GM21825 (cell line): Measurements from ENCODE around the gene MRPL18.
A peak's percentile ranks its signal among the peaks of the same experiment; 100 is the strongest.
"Not testable (repeated sequence)": the region's sequence is repeated elsewhere in the genome, so short reads cannot be mapped to it uniquely, and the experiment has no call there.

Experiments used
- ATAC-seq: cut with Tn5 transposase; IDR thresholded peaks from one replicate; pipeline ENCODE4 v1.9.1; 2021; ENCODE audit warnings: mild to moderate bottlenecking, moderate library complexity; ENCODE audit not compliant: unreplicated experiment

MRPL18 gene

GRCh38 chr6:159790149-159790955 is at the start of gene MRPL18:
MRPL18 (plus strand) TSS chr6:159790467; CDS start chr6:159790588, 121 bp downstream.
- ATAC-seq = peak; percentile 80

GRCh38 chr6:159742165-159742564 is 48.1 kb upstream of the MRPL18 start:
- ATAC-seq = no peak

DNA sequence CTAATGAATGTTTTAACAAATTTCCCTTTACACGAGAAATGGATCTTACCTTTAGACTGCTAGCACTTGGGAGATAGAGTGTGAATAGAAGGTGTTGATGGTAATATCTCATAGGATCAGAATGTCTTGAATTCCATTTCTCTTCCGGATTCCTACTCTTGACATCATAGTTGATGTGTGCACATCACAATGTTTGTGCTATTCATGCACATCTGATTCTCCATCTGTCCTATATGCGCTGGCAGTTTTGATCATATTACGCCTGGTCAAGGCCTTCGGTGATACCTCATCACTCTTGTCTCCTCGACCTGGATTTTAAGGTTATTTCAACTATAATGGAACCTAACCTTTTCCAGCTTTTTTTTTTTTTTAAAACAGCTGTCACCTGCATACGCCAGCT is 45.2 kb upstream of the MRPL18 start:
- ATAC-seq = no peak

DNA sequence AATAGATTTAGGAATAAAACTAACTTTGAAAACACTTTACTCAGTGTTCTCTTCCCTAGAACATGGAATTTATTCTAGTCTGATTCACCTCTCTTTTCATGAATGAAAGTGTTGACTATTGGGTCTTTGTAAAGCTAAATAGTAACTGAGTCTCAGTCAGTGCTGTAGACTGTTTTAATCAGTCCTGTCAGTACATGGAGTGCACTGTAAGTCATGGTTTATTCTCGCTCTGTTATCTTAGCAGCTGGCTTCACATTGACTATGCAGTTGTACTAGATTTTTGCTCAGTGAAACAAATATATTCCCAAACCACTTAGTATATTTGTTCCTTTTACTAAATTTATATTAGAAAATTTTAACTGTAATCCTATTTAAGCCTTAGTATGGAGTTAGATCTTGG is 43.5 kb upstream of the MRPL18 start:
- no peak for ATAC-seq

- not testable (repeated sequence) for ATAC-seq
Measured at GRCh38 chr6:159748127-159748526, 42.1 kb upstream of the MRPL18 start.

DNA sequence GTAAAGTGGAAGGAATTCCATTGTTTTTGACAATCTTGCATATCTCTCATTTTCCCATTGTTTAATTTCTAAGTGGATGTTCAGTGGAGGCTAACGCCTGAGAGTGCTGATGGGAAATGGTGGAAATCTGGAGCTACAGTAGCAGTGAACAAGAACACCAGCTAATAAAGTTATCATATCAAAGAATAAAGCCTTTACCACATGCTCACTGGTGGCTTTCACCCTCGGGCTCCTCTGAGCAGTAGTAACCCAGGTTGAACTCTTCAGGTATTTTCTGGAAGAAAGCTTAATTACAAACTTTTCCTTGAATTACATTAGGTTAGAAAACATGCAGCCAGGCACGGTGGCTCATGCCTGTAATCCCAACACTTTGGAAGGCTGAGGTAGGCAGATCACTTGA is 38.8 kb upstream of the MRPL18 start:
- no peak for ATAC-seq

GRCh38 chr6:159753081-159753872 is 37.0 kb upstream of the MRPL18 start:
- no peak for ATAC-seq

DNA sequence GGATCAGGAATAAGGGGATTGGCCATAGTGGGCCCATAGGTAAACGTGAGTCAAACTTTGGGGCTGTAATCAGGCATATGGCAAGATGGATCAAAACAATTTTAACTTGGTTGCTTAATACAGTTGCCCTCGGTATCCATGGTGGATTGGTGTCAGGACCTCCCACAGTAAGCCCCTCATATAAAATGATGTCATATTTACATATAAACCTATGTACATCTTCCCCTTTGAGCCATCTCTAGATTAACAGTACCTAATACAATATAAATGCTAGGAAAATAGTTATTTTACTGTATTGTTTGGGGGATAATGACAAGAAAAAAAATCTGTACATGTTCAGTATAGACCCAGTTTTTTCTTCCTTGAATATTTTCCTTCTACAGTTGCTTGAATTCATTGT is 35.9 kb upstream of the MRPL18 start:
- ATAC-seq = no peak

GRCh38 chr6:159754959-159755914 is 35.0 kb upstream of the MRPL18 start:
- no peak for ATAC-seq

DNA sequence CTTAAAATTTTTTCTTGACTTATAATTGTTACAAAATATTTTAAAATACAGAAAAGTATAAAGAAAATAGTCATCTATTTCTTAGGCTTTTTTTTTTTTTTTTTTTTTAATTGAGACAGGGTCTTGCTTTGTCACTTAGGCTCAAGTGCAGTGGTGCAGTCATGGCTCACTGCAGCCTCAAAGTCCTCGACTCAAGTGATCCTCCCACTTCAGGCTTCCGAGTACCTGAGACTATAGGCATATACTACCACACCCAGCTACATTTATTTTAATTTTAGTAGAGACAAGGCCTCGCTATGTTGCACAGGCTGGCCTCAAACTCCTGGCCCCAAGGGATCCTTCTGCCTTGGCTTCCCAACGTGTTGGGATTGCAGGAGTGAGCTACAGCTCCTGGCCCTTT is 33.8 kb upstream of the MRPL18 start:
- ATAC-seq = no peak

GRCh38 chr6:159758031-159759001 is 32.0 kb upstream of the MRPL18 start:
- ATAC-seq = no peak

DNA sequence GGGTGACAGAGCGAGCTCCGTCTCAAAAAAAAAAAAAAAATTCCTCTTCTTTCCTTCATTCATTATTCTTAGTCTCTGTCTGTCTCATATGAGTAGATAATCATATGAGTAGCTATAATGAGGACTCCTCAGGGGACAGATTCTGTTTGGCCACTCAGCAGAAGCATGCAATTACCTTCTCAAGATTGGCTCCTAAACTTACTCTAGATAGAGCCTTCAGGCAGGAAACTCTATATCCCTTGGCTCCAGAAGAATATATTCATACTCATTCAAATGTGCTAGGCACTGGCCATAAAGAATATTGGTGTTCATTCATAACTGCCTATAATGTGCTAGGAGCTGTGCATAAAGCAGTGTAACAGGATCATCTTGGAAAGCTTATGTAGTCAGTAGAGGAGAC is 30.6 kb upstream of the MRPL18 start:
- no peak for ATAC-seq

DNA sequence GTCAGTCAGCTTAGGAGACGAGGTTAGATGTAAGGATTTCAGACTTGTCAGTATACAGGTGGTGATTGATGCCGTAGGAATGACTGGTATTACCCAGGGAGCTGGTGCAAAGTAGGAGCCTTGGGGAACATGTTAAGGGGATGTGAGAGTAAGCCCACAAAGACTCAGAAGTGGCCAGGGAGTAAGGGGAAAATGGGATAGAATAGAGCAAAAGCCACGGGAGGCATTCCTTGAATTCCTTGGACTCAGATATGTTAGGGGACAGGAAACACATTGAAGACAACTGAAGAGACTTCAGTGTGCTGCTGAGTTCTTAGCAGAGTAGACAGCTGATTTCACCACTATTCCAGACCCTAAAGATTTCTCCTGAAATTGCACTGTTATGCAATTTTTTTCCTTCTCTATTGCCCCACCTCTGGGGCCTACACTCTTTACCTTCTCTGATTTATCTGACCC is 29.6 kb upstream of the MRPL18 start:
- no peak for ATAC-seq

DNA sequence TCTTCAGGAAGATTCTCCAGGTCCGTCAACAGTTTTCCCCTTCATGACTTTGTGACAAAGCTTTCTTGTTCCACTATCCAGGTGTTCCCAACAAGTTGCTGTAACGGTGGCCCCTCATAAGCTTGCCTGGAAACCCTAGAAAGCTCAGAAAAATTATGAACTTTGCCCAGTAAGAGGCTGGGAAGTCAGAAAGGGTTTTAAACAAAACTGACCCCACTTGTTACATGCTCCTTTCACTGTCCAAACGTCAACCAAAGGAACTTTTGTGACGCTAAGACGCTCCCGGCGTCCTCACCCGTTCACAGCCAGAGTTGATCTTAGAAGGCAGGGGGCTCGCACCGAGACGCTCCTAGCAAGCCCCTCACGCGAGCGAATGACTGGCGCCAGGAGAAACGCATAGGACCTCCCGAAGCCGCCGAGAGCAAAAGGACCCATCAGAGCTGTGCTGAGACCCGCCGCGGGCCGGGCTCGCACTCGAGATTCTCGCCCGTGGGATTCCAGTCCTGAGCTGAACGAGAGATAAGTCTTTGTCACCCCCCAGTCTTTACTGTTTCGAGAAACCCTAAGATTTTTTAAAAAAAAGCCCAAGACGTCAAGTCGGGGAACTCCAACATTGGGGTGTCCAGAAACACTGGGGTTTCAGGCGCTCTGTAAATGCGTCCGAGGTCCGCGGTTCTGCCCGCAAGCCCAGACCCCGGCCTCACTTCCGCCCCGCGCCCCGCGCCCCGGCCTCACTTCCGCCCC is 29.0 kb upstream of the MRPL18 start:
- ATAC-seq = peak; percentile 1

DNA sequence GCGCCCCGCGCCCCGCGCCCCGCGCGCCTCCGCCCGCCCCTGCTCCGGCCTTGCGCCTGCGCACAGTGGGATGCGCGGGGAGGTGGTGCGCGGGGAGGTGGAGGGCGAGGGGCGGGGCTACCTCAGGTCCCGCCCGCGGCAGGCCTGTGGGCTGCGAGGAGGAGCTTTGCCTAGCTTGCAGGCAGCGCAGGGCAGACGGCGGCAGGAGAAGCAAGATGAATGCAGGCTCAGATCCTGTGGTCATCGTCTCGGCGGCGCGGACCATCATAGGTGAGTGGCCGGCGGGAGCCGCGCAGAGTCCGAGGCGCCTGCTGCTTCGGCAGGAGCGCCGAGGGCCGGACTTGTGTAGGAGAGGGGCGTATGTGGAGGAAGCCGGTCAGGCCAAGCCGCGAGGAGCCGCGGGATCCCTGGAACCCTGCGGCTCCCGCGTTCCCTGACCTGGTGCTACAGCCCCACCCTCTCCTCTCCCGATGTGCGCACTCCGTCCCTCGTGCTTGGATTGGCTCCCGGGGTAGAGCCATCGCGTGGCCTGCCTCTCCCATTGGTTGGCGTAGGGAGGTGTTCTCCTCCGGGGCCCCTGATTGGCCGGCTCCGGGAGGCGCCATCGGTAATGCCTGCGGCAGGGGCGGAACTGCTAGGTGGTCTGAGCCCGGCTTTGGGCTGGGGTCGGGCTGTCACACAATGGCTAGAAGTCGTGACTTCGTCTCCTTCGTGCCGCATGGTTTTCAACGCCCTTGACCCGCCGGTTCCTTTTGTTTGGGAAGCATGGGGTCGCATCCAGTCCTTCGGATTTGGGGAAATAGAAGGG is 28.2 kb upstream of the MRPL18 start, which contains the start of gene ACAT2:
ACAT2 (plus strand) TSS at position 173 of the 808 bp plus-strand sequence; CDS start at position 216, 43 bp downstream.
- ATAC-seq = peak; percentile 94

- peak; percentile 7 for ATAC-seq
Measured at GRCh38 chr6:159762681-159763293, 27.5 kb upstream of the MRPL18 start.

DNA sequence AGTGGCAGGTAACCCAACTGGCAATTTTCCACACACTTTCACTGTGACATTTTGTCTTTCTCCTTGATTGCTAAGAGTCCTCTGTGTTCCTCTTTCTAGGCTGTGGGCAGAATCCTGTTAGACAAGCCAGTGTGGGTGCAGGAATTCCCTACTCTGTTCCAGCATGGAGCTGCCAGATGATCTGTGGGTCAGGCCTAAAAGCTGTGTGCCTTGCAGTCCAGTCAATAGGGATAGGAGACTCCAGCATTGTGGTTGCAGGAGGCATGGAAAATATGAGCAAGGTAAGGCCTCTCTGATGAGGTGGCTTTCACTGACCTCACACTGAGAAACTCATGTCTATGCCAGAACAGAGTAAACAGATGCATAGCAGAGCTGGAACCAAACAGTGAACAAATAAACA is 23.4 kb upstream of the MRPL18 start:
- ATAC-seq = no peak

DNA sequence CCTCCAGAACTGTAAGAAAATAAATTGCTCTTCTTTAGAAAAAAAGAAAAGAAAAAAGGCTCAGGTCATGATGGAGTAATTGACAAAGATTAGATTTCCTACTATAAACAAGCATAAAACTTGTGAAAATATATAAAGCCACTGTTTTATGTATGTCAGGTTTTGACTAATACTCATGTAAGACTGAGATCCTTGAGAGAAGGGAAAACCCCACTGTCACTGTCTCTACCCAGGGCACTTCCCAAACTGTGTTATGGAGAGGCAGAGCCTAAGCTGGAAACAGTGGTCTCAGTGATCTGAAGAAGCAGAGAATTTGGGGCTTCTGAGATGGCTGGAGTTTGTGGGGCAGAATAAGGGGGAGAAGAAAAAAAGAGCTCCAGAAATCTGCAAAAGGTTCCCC is 20.8 kb upstream of the MRPL18 start:
- ATAC-seq = no peak
